ENCODE data around the gene LCNL1. TPM values are rescaled to one million over a fixed set of nuclear protein-coding genes. Genes with fewer than 3 reads are reported as not detected.
A peak's percentile ranks its signal among the peaks of the same experiment; 100 is the strongest.

The LCNL1 gene
- total and polyA plus RNA-seq, 4 experiments from 2014 or later, result 0.14 to 0.17 TPM; not detected in 2

GRCh38 chr9:136939996-136940525 lies 42.7 kb upstream of the LCNL1 start:
- Histone ChIP-seq H3K27me3 (ENCODE audit: insufficient read depth, low read length) (no peaks in the 10 kb centered on the region), H3K4me1 (ENCODE audit: insufficient read depth, low read length) (peaks cover 16% of the 10 kb centered on the region), H3K27ac (ENCODE audit: low read depth, low read length) (no peak overlapping the region), H3K36me3 (ENCODE audit: insufficient read depth, low read length) (peaks cover 21% of the 10 kb centered on the region), H3K4me3 (ENCODE audit: low read length in 2 of 2) (no peak overlapping the region), H3K9me3 (ENCODE audit: control insufficient read depth in 1 of 2, low read length in 2 of 2) (no peaks in the 10 kb centered on the region)
- H3K27me3 Mint-ChIP-seq, result no peaks in the 10 kb centered on the region
- intact Hi-C loops (cut with micrococcal nuclease), result no loop called here
- no peak for DNase-seq
- H3K36me3 Mint-ChIP-seq, result peaks cover 16 to 19% of the 10 kb centered on the region in 2 donors
- peaks cover 0 to 2% (median 0%) of the 10 kb centered on the region in 8 donors for H3K9me3 Mint-ChIP-seq
- H3K4me3 Mint-ChIP-seq, result no peak overlapping the region
- no peak overlapping the region for H3K27ac Mint-ChIP-seq
- ChIA-PET CTCF (ENCODE audit: partially characterized antibody) (interaction anchor here (1.1 kb wide), 1 partner anchor 148 kb away, joined by 4 read pairs; no protein-coding TSS in a partner anchor), POLR2A (ENCODE audit: partially characterized antibody) (interaction anchor here (0.7 to 1.2 kb wide), 2 partner anchors 98 to 136 kb away, joined by 3 to 4 read pairs; partner anchors contain the start of gene AJM1)
- peaks cover 4 to 18% (median 11%) of the 10 kb centered on the region in 4 donors for H3K4me1 Mint-ChIP-seq

DNA sequence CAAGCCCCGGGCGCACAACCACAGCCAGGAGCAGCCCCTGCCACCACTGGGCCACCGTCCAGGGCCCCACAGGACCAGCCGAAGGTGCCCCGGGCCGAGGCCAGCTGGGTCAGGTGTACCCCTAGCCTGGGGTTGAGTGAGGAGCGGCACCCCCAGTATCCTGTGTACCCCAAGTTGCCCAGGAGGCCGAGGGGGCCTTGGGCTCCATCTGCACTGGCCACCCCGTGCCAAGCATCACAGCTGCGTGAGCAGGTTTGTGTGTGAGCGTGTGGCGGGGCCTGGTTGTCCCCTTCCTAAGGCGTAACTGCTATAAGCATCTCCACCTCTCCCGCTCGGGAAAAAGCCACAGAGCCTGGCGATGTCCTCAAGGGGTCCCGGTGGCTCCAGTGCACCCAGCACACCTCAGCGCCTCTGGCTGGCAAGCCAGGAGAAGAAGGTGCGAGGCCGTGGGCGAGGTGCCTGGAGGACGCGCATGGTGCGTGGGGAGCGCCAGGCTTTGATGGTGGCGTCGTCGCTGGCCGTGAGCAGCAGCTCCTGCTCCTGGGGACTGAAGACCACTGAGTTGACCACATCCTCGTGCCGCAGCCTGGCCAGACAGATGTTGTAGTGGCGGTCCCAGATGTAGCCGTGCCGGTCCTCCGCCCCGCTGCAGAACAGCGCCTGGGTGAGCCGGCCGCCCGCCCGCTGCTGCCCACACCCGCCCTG lies 42.1 kb upstream of the LCNL1 start:
- intact Hi-C loops (cut with micrococcal nuclease), result no loop called here
- peaks cover 0 to 2% (median 0%) of the 10 kb centered on the region in 8 donors for H3K9me3 Mint-ChIP-seq
- ChIA-PET POLR2A (ENCODE audit: partially characterized antibody) (interaction anchor here (1.2 kb wide), 1 partner anchor 22 kb away, joined by 4 read pairs; no protein-coding TSS in a partner anchor), CTCF (ENCODE audit: partially characterized antibody) (no interaction called here)
- DNase-seq, result no peak
- Histone ChIP-seq H3K4me3 (ENCODE audit: low read length in 2 of 2) (no peak overlapping the region), H3K4me1 (ENCODE audit: insufficient read depth, low read length) (peaks cover 20% of the 10 kb centered on the region), H3K27ac (ENCODE audit: low read depth, low read length) (no peak overlapping the region), H3K9me3 (ENCODE audit: control insufficient read depth in 1 of 2, low read length in 2 of 2) (no peaks in the 10 kb centered on the region), H3K27me3 (ENCODE audit: insufficient read depth, low read length) (no peaks in the 10 kb centered on the region), H3K36me3 (ENCODE audit: insufficient read depth, low read length) (peaks cover 21% of the 10 kb centered on the region)
- H3K27me3 Mint-ChIP-seq, result no peaks in the 10 kb centered on the region
- H3K27ac Mint-ChIP-seq, result no peak overlapping the region
- peaks cover 16 to 19% of the 10 kb centered on the region in 2 donors for H3K36me3 Mint-ChIP-seq
- no peak overlapping the region for H3K4me3 Mint-ChIP-seq
- H3K4me1 Mint-ChIP-seq, result peaks cover 4 to 18% (median 11%) of the 10 kb centered on the region in 4 donors

- intact Hi-C loops (cut with micrococcal nuclease), result no loop called here
- H3K27me3 ChIP-seq (ENCODE audit: insufficient read depth, low read length), result no peaks in the 10 kb centered on the region
- H3K4me3 Mint-ChIP-seq, result no peak overlapping the region
Observed at GRCh38 chr9:136941231-136942111, 41.3 kb upstream of the LCNL1 start.

DNA sequence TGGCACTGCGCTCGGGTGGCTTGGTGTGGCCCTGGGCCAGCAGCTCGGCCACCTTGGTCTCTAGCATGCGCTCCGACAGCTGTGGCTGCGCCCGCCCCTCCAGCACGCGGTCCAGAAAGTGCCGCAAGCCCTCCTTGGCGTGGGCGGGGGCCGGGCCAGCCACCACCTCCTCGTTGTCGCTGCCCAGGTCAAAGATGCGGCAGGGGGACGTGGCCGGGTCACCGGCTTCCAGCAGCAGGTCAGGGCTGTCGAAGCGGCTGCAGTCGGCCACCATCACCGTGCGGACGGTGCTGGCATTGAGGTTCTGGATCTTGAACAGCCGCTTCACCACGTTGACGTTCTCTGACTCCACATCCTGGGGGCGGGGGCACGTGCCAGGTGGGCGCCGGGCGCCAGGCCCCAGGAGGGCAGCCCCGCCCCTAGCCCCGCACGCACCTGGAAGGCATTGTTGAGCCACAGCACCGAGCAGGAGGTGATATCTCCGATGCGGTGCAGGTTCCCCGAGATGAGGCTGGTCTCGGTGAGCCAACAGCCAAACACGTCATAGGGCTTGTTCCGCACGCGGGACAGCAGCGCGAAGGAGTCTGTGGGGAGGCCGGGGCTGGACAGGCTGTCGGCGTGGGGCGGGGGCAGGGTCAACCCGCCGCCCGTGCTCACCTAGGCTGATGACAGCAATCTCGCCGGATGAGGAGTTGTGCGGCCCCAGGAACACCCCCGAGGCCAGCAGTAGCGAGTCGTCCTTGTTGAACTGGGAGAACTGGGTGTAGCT lies 40.5 kb upstream of the LCNL1 start:
- no peaks in the 10 kb centered on the region for H3K27me3 ChIP-seq (ENCODE audit: insufficient read depth, low read length)
- peaks cover 20% of the 10 kb centered on the region for H3K4me1 ChIP-seq (ENCODE audit: insufficient read depth, low read length)
- H3K27ac ChIP-seq (ENCODE audit: low read depth, low read length), result no peak overlapping the region
- POLR2A ChIA-PET (ENCODE audit: partially characterized antibody), result interaction anchor here (1.2 to 2.2 kb wide), 3 partner anchors 23 to 60 kb away, joined by 3 to 12 read pairs (median 4); partner anchors contain the start of gene CLIC3
- H3K9me3 Mint-ChIP-seq, result peaks cover 0 to 2% (median 0%) of the 10 kb centered on the region in 8 donors
- no peaks in the 10 kb centered on the region for H3K9me3 ChIP-seq (ENCODE audit: control insufficient read depth in 1 of 2, low read length in 2 of 2)
- peak overlapping the region in 1 of 7 donors; percentile 66 for H3K27ac Mint-ChIP-seq
- H3K4me3 Mint-ChIP-seq, result peak overlapping the region in 6 of 8 donors; percentile 29 to 61 (median 45)
- CTCF ChIA-PET (ENCODE audit: partially characterized antibody), result no interaction called here
- H3K36me3 ChIP-seq (ENCODE audit: insufficient read depth, low read length), result peaks cover 21% of the 10 kb centered on the region
- peaks cover 3 to 22% (median 11%) of the 10 kb centered on the region in 4 donors for H3K4me1 Mint-ChIP-seq
- H3K36me3 Mint-ChIP-seq, result peaks cover 14 to 19% of the 10 kb centered on the region in 2 donors
- no peak for DNase-seq
- H3K4me3 ChIP-seq (ENCODE audit: low read length in 2 of 2), result no peak overlapping the region
- H3K27me3 Mint-ChIP-seq, result no peaks in the 10 kb centered on the region
- intact Hi-C loops (cut with micrococcal nuclease), result no loop called here

More at GRCh38 chr9:136941231-136942111, 41.3 kb upstream of the LCNL1 start:
- DNase-seq, result no peak
- peaks cover 20% of the 10 kb centered on the region for H3K4me1 ChIP-seq (ENCODE audit: insufficient read depth, low read length)
- CTCF ChIA-PET (ENCODE audit: partially characterized antibody), result no interaction called here
- H3K36me3 Mint-ChIP-seq, result peaks cover 16 to 19% of the 10 kb centered on the region in 2 donors
- H3K27ac Mint-ChIP-seq, result no peak overlapping the region
- POLR2A ChIA-PET (ENCODE audit: partially characterized antibody), result interaction anchor here (0.6 to 1.2 kb wide), 3 partner anchors 23 to 99 kb away, joined by 3 to 4 read pairs (median 3); partner anchors contain the start of genes AJM1 and CLIC3
- peaks cover 0 to 2% (median 0%) of the 10 kb centered on the region in 8 donors for H3K9me3 Mint-ChIP-seq
- no peaks in the 10 kb centered on the region for H3K27me3 Mint-ChIP-seq
- H3K4me1 Mint-ChIP-seq, result peaks cover 4 to 18% (median 11%) of the 10 kb centered on the region in 4 donors
- H3K9me3 ChIP-seq (ENCODE audit: control insufficient read depth in 1 of 2, low read length in 2 of 2), result no peaks in the 10 kb centered on the region
- no peak overlapping the region for H3K27ac ChIP-seq (ENCODE audit: low read depth, low read length)
- H3K4me3 ChIP-seq (ENCODE audit: low read length in 2 of 2), result no peak overlapping the region
- peaks cover 21% of the 10 kb centered on the region for H3K36me3 ChIP-seq (ENCODE audit: insufficient read depth, low read length)

DNA sequence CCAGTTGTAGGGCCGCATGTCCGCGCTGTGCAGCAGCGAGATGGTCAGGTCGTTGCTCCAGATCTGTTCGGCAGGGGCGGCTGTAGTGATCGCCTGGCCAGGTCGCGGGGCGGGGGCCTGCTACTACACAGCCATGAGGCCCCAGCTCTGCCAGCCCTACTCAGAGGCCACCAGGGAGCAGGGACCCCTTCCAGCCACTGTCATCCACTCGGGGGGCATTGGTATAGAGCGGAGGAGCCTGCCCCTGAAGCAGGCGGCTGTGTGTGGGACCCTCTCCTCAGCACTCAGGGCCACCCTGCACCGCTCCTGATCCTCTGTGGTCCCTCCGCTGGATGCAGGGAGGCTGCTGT lies 39.9 kb upstream of the LCNL1 start:
- DNase-seq, result no peak
- ChIA-PET CTCF (ENCODE audit: partially characterized antibody) (interaction anchor here (1.1 kb wide), 1 partner anchor 151 kb away, joined by 3 read pairs; no protein-coding TSS in a partner anchor), POLR2A (ENCODE audit: partially characterized antibody) (interaction anchor here (1.3 to 4.1 kb wide), 9 partner anchors 17 to 135 kb away, joined by 5 to 37 read pairs (median 13); partner anchors contain the start of genes CLIC3, PAXX and RABL6)
- H3K36me3 Mint-ChIP-seq, result peaks cover 12 to 19% of the 10 kb centered on the region in 2 donors
- Histone ChIP-seq H3K4me1 (ENCODE audit: insufficient read depth, low read length) (peaks cover 20% of the 10 kb centered on the region), H3K27ac (ENCODE audit: low read depth, low read length) (no peak overlapping the region), H3K9me3 (ENCODE audit: control insufficient read depth in 1 of 2, low read length in 2 of 2) (no peaks in the 10 kb centered on the region), H3K4me3 (ENCODE audit: low read length in 2 of 2) (no peak overlapping the region), H3K36me3 (ENCODE audit: insufficient read depth, low read length) (peaks cover 21% of the 10 kb centered on the region), H3K27me3 (ENCODE audit: insufficient read depth, low read length) (no peaks in the 10 kb centered on the region)
- intact Hi-C loops (cut with micrococcal nuclease), result no loop called here
- H3K27me3 Mint-ChIP-seq, result no peaks in the 10 kb centered on the region
- peak overlapping the region in 1 of 7 donors; percentile 66 for H3K27ac Mint-ChIP-seq
- peaks cover 0 to 2% (median 0%) of the 10 kb centered on the region in 8 donors for H3K9me3 Mint-ChIP-seq
- peak overlapping the region in 6 of 8 donors; percentile 31 to 57 (median 50) for H3K4me3 Mint-ChIP-seq
- H3K4me1 Mint-ChIP-seq, result peaks cover 3 to 22% (median 11%) of the 10 kb centered on the region in 4 donors

Data from CD4-positive, alpha-beta memory T cell (primary cell).